ENCODE results near the gene TACR2.
A peak's percentile ranks its signal among the peaks of the same experiment; 100 is the strongest.

Gene TACR2

DNA sequence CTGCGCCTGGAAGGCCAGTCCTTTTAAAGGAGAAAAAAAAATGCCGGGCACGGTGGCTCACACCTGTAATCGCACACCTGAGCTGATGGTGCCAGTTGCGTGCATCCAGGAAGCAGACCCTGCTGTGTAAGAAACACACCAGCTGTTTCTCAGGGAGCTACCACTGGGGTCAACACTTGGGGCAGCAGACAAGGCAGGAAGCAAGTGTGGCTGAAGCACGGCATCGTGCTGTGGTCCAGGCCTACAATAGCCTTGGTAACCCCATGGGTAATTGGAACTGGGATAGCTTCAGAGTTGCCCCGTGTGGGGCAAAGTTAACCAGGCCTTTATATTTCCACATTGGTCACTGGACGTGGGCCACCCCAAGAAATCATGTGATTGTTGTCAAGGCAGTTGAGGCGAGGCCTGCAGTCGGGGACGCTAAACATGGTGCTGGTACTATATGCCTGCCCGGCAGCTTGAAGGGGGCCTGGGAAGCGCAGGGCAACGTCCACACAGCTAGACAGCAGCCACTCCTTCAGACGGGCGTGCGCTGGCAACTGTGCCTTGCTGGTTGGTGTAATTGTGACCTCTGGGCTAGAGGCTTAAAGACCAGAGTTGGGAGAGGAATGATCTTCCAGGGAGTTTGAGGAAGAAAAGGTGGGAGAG, 2.5 kb upstream of the TACR2 start:
- no peak for DNase-seq (ENCODE audit: low read depth)

DNA sequence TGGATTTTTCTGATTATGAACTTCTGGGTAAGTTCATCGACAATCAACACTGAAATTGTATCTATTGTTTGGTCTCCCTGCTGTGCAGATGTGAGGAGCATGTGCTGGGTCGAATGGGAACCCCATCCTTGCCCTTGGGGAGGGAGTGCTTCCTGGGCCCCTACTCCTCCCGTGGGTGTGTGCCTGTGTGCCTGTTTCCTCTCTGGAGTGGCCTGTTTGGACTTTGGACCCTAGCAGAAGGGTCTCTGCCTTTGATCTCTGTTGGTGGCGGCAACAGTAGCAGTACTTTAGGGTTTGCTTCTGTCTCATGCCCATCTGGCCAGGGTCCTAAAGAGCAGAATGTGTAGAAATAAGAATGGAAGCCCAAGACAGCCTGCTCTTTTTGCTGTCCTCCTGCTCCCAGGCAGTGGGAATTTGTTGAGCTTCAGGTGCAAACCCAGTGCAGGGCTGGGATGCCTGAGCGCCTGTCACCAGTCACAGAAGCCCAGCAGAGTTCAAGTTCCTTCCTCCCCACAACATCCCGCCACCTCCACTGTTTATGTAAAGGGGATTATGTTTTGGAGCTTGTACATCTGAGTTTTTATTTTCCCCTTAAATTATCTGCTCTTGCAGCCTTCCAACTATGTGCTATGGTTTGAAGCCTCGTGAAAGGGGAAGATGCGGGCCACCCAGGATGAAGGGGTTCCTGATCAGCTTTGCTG, 1.5 kb upstream of the TACR2 start:
- DNase-seq (ENCODE audit: low read depth): no peak

DNA sequence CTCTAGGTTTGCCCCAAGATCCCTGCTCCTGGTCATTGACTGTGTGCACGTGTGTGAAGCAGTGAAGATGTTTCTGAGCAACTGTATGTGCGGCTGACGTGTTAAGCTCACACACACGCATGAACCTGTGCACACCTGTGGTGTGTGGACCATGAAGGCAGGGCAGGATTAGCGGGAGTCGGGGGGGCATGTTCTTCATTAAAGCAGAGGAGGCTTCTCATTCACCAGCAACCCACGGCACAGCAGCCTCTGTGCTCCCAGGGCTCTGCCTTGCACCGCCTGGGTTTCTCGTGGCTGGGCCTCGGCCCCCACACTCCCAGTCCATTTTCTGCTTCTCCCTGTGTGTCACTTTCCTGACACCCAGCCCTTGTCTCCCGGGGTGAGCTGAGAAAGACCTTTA, 824 bp upstream of the TACR2 start:
- no peak for DNase-seq (ENCODE audit: low read depth)

DNA sequence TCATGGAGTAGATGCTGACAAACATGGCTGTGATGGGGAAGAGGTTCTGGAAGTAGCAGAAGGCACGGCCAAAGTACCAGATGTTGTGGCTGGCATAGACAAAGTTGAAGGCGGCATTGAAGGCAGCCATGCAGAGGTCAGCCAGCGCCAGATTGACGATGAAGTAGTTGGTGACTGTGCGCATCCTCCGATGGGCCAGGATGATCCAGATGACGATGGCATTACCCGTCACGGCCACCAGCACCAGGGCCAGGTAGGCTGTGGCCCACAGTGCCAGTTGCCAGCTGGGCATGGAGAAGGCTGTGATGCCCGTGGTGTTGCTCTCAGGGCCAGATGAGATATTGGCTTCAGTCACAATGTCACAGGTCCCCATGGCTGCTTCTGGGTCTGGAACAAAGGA, 767 bp downstream of the TACR2 start:
- no peak for DNase-seq (ENCODE audit: low read depth)

DNA sequence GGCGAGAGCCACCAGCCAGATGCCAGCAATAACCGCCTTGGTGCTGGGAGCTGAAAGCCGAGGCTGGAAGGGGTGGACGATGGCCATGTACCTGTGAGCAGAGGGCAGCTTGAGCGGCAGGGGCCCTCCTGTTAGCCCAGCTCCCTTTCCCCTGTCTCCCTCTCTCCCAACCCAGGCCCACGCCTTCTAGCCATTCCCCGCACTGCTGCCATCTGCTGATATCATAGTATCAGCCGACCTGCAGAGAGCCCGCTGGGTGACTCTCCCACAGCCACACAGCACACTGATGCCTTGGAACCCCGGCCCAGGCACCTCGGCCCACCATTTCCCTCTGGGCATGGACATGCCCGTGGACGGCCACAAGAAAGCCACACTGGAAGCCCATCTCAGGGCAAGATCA, 1.7 kb downstream of the TACR2 start:
- no peak for DNase-seq (ENCODE audit: low read depth)

DNA sequence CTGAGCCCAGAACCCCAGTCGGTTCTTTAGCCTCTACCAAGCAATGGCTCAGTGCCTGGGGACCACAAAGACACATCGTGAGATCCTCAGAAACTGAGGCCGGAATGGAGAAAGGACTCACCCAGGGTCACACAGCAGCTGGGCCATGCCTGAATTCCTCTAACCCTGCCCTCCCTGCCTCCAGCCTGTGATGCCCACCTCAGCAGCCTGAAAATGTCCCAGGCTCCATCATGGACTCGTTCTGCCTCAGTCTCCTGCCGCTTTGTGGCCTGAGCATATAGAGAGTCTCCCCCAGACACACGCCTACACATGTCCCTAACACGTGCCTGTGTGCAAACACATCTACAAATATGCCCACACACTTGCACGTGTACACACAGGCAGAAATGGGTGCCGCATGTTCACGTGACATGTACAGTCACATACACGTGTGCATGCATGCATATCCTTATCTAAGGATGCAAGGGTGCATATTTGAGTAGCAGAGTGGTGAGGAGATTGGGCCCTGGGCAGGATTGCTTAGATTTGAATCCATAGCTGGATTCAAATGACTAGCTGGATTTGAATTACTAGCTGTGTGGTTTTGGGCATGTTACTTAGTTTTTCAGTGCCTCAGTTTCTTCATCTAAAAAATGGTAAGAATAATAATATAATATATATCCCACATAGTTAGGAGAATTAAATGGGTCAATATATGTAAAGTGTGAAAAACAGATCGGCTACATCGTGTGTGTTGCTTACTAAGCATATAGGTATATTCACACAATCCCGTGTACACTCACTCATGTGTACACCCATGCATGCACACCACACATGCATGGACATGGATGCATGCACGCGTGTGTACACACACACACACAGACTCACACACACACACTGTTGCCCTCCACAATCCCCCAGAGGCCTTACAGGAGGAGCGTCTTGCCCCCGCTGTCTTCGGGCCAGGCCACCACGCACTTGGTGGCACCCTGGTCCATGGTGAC, 2.4 kb downstream of the TACR2 start:
- DNase-seq (ENCODE audit: low read depth): no peak

DNA sequence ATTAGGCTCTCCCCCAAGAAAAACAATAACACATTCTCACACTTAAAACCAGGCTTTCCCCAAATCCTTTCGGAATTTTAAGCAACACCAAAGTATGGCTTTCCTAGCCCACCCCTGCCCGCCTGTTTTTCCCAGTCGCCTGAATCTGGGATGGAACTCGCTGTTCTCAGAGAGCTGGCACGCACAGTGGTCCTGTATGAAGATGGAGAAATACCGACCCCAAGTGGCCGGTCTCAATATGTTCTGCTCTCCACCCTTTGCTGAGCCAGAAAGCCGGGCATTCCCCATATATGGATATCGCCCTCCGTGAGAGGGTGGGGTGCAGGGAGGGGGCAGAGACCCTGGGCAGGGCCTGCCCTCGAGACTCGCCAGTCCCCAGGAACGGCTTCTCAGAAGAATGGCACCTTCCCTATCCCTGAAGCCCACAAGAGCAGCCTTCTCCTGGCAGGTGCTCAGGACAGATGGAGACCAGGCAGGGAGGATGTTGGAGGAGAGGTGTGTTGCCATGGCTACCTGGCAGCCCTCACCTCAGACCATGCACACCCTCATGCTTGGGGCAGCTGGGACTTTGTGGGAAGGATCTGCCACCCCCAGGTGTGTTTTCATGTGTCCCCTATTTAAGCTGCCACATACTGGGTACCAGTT, 3.4 kb downstream of the TACR2 start:
- peak; percentile 56 for DNase-seq (ENCODE audit: low read depth)

DNA sequence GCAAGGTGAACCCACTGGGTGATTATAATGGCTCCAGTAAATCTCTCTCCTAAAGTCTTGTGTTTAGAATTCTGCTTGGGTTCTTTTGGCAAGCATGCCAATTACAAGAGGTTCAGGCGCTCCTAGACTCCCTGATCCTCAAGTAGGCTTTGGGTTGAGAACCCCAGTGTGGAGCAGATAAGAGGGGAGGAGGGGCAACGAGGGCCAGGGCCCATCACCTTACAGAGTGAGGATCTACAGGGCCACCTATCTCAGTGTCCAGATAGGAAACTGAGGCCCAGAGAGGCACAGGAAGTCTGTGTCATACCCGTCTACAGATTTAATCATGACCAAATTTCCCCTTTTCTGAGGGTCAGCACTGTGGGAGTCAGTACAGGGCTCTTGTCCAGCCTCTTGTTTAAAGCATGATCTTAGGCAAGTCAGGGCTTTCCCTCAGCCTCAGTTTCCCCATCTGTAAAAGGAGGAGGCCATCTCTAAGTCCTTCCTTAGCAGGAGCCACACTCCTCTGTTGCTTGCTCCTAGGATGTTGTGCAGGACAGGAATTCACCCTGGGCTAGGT, 4.4 kb downstream of the TACR2 start:
- no peak for DNase-seq (ENCODE audit: low read depth)

DNA sequence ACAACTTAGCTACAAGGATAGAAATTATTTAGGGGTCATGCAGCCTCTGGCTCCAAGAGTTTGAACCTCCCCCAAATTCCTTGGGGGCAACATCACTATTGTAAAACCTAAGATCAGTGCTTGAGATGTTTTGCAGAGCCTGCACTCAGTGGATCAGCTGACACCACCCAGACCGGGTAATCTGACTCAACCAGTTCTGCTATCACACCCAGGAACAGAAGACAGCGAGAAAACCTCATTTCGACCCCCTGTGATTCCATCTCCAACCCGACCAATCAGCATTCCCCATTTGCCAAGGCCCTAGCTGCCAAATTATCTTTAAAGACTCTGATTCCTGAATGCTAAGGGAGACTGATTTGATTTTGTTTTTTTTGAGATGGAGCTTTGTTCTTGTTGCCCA, 5.2 kb downstream of the TACR2 start:
- no peak for DNase-seq (ENCODE audit: low read depth)

DNA sequence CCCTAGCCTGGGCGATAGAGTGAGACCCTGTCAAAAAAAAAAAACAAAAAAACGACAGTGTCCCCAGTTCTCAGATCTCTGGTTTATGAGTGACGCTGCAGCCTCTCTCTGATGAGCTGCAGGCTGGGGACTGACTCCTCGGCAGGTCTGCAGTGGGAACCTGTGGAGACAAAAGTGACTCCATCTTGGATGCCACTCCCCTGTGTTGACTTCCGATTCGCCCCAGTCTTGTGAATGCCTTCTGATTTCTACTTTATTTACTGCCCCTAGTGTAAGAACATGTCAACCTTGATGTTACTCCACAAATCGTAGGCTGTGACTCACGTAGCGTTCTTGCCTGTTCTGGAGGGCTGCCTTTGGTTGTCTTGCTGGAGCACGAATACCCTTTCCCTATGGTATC, 6.2 kb downstream of the TACR2 start:
- DNase-seq (ENCODE audit: low read depth): no peak

DNA sequence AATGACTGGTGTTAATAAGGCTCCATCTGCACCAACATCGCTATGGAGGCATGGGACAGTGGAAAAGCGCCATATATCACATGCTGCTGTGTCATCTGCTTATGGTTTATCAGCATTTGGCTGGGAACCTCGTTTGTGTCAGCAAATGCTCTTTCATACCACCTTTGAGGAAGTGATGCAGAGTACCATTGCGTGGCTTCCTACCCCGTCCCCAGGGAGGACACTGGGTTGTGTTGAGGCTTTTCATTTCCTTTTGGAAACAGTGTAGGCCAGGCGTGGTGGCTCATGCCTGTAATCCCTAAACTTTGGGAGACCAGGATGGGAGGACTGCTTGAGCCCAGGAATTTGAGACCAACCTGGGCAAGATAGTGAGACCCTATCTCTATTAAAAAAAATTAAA, 6.8 kb downstream of the TACR2 start:
- DNase-seq (ENCODE audit: low read depth): peak; percentile 49

DNA sequence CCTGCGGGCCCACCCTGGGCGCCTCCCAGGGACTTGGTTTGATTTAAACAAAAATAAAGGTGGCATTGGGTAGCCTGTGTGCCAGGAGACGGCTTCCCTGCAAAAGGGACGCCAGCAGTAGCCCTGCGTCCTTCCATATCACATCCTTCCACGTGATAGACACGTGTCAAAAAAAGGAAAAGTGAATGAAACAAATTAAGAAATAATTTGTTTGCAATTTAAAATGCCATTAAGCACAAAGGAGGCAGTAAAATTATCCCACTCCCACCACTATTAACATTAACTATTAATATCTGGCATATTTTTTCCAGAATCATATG, 7.6 kb downstream of the TACR2 start:
- no peak for DNase-seq (ENCODE audit: low read depth)

DNA sequence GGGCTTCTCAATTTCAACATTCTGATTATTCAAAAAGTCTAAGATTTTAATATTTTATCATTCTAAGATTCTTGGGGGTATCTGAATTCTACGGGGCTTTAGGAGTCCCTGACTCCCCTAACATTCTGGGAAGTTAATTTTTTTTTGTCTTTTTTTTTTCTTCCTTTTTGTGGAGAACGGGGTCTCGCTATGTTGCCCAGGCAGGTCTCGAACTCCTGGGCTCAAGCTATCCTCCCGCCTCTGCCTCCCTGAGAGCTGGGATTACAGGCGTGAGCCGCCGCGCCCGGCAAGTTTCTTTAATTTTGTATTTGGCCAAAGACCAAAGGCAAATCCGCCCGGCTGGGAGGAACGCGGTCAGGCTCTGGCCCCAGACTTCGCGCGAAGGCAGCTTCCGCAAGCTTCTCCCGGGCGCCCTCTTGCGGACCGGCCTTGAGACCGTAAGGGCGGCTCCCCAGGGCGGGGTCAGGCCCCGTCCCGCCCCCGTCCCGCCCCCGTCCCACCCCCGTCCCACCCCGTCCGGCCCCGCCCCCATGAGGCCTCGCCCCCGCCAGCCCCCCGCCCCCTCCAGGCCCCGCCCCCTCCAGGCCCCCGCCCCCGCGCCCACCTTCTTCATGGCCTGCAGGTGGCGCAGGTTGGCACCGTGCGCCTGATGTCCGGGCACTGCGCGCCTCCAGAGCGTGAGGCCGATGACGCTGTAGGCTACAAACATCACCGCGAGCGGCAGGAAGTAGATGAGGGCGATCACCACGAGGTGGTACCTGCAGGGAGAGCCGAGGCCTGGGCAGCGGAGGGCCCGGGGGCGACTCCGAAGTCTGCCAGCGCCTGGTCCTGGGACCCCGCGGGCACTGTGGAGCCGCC, 8.2 kb downstream of the TACR2 start:
- peak; percentile 94 for DNase-seq (ENCODE audit: low read depth)

DNA sequence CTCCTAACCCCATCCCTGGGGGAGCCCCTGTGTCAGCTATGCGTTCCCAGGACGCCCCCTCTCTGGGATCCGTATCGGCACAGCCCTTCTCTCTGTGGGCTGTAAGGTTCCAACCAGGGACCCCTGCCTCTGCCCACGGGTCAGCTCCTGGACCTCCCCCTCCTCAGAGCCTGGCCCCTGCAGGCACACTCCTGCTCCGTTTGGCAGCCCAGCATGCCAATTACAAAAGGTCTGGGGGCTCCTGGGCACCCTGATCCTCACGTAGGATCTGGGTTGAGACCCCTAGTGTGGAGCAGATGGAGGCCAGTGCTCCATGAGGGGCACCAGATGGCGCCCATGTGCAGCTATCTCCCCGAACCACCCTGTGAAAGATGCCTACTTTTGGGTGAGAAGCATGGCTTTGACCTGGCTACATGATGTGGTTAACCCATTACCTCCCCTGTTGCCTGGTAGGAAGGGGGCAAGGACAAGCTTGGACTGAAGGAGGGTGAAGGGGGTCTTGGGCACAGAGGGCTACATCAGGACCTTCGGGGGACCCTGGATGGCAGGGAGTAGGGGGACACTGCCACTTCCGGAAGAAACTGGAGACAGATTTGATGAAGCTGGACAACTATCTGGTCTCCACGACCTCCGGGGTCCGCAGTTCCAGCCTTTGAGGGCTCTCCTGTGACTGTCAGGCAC, 9.0 kb downstream of the TACR2 start:
- DNase-seq (ENCODE audit: low read depth): no peak

DNA sequence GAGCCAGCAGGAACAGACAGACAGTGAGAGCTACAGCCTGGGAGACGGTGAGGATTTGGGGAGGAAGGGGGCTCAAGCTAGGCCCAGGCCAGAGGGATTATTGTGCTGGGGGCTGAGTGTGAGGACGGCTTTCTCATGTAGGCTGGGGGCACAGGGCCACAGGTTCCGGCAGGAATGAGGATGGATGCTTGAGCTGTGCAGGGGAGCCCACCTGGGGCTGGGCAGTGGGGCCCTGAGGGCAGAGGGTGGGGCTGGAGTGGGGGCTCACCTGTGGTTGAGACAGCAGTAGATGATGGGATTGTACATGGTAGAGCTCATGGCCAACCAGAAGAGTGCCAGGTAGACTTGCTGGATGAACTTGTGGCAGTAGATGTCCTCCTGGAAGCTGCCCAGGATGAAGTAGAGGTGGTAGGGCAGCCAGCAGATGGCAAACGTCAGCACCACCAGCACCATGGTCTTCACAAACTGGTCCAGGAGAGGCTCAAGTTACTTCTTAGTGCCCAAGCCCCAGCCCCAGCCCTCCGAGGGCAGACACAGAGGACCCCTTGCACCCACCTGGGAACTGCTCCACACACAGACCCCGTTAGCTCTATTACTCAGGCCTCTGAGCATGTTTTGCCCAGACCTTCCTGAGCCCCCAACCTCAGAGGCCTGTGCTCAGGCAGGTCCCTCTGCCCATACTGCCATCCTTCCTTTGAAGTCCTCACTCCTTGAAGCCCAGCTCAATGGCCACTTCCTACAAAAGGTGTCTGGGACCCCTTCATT, 9.7 kb downstream of the TACR2 start:
- DNase-seq (ENCODE audit: low read depth): no peak

DNA sequence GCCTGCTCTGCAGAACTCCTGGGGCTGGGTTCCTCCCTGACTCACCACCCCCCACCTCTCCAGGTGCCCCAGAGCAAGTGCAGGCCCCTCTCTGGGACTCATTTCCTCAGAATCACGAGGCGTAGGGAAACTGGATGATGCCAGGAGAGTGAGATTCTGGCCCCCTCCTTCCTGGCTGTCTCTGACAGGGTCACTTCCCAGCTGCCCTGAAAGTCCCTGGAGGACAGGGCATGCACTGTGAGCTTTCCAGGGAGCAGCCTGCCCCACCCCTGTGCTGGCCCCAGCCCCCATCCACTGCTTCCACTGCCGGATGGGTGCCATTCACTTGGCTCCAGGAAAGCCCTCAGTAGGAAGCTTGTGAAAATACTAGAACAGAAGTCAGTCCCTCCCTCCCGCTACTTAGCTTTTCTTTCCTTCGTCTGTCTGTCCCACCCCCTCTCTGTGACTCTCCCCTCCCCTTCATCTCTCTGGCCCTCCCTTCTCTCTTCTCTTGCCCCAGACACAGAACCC, 10.4 kb downstream of the TACR2 start:
- peak; percentile 23 for DNase-seq (ENCODE audit: low read depth)

DNA sequence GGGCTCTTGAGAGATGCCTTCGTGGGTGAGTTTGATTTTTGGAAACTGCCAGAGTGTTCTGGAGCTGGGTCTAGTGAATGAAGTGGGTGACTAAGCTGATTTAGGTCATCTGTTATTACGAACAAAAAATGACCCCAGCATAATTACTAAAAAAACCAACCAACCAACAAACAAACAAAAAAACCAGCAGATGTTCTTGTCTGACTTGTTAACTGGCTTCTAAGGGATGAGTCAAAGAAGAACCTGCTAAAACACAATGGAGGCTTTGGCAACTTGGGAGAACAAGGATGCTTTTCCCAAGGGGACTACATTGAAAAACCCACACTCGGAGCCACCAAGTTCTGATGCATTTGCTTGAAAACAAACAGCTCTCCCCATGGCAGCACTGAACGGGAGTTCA, 11.5 kb downstream of the TACR2 start:
- DNase-seq (ENCODE audit: low read depth): peak; percentile 49

DNA sequence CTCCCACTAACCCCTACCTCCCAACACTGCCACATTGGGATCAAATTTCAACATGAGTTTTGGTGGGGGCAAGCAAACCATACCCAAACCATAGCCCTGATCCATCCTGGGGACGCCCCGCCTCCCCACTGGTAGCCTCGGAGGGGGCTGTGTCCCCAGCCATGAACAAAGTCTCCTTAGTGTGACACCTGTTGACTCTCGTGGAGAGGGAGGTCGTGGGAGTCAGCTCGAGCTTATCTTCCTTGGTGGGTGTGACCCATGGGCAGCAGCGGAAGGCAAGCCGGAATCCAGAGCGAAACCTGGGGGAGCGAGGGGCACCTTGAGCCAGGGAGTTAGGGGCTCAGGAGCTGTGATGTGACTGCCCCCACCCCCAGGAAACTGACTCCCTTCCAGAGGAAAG, 11.9 kb downstream of the TACR2 start:
- DNase-seq (ENCODE audit: low read depth): no peak

DNA sequence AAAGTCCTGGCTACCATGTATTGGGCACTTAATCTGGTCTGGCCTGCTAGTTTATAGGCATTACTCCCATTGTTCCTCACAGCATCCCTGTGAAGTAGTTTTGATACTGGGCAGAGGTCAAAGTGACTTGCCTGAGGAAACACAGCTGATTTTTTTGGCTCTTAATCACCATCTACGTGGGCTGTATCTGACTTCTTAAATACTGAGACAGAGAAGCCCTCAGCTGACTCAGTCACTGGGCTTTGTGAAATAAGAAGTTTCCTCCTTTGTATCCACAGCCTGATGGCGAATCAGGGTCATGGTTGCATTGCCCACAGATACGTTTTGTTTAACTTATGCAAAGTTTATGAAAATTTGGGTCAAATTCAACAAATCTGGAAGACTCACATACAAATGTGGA, 13.2 kb downstream of the TACR2 start:
- DNase-seq (ENCODE audit: low read depth): peak; percentile 48

DNA sequence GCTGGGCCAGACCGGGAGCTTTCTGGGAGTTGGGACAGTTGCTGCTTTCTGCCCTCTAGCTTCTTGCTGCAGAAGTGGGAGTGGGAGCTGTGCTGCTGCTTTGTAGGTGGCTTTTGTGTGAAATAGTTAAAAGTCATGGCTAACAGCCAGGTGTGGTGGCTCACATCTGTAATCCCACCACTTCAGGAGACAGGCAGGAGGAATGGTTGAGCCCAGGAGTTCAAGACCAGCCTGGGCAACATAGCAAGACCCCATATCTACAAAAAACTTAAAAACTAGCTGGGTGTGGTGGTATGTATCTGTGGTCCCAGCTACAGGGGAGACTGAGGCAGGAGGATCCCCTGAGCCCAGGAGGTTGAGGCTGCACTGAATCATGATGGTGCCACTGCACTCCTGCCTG, 13.7 kb downstream of the TACR2 start:
- no peak for DNase-seq (ENCODE audit: low read depth)
